ENCODE measurements around the gene BFSP1. TPM values are rescaled to one million over a fixed set of nuclear protein-coding genes. Genes with fewer than 3 reads are reported as not detected.
A peak's percentile ranks its signal among the peaks of the same experiment; 100 is the strongest.

BFSP1 gene
- total and polyA plus RNA-seq, 7 donors = 0.51 to 3.6 (median 1.2) TPM; not detected in 1

- TF ChIP-seq POLR2AphosphoS5 (IDR thresholded peaks at IDR 0.05) (no peak), EP300 (IDR thresholded peaks at IDR 0.05) (no peak), POLR2A (IDR thresholded peaks at IDR 0.05) (no peak)
- TF ChIP-seq, protein P1, sequence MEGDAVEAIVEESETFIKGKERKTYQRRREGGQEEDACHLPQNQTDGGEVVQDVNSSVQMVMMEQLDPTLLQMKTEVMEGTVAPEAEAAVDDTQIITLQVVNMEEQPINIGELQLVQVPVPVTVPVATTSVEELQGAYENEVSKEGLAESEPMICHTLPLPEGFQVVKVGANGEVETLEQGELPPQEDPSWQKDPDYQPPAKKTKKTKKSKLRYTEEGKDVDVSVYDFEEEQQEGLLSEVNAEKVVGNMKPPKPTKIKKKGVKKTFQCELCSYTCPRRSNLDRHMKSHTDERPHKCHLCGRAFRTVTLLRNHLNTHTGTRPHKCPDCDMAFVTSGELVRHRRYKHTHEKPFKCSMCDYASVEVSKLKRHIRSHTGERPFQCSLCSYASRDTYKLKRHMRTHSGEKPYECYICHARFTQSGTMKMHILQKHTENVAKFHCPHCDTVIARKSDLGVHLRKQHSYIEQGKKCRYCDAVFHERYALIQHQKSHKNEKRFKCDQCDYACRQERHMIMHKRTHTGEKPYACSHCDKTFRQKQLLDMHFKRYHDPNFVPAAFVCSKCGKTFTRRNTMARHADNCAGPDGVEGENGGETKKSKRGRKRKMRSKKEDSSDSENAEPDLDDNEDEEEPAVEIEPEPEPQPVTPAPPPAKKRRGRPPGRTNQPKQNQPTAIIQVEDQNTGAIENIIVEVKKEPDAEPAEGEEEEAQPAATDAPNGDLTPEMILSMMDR (IDR thresholded peaks at IDR 0.05) = no peak
- Histone ChIP-seq H3K9me3 (no peaks in the 10 kb centered on the region), H3K4me1 (peaks cover 0 to 55% (median 49%) of the 10 kb centered on the region in 4 donors), H3K27me3 (no peaks in the 10 kb centered on the region), H3K4me3 (no peak overlapping the region), H3K27ac (peak overlapping the region; percentile 61 to 80 (median 74)), H3K36me3 (no peaks in the 10 kb centered on the region)
- DNase-seq = no peak
- WGBS, 2 donors = 93 to 95% methylated on average over 4 of the region's 4 CpGs
- intact Hi-C loops (cut with DNase I) = no loop called here
Observed at GRCh38 chr20:17545127-17545526, 13.9 kb upstream of the BFSP1 start.

DNA sequence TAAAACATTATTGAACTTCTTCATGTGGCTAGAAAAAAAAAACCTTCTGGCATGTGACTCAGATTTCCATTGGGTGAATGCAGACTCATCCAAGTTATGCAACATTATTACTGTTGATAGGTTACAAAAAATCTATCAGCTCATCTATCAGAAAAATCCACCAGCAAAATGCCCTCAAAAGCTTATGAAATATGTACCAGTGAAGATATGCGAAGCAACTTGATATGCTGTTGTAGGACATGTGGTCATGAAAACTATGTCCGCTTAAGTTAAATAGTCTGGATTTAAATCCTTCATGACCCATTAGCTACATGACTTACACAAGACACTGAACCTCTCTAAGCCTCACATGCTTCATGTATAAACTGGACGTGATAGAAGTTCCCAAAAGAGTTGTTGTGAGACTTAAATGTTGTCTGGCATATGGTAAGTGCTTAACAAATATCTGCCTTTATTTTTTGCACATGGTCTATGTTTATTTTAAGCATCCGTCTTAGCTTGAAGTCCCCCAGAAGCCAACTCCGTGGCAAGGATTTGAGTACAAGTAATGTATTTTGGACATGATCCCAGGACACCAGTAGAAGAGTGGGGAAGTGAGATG is 12.5 kb upstream of the BFSP1 start:
- Histone ChIP-seq H3K4me3 (no peak overlapping the region), H3K9me3 (no peaks in the 10 kb centered on the region), H3K4me1 (peaks cover 0 to 68% (median 60%) of the 10 kb centered on the region in 4 donors), H3K27me3 (no peaks in the 10 kb centered on the region), H3K36me3 (no peaks in the 10 kb centered on the region), H3K27ac (peak overlapping the region; percentile 61 to 80 (median 74))
- TF ChIP-seq POLR2A (IDR thresholded peaks at IDR 0.05) (no peak), POLR2AphosphoS5 (IDR thresholded peaks at IDR 0.05) (peak in 1 of 4 donors; percentile 27)
- WGBS, 2 donors = 75 to 84% methylated on average over 5 of the region's 5 CpGs
- no peak for DNase-seq
- intact Hi-C loops (cut with DNase I) = no loop called here

GRCh38 chr20:17542993-17543412 is 11.8 kb upstream of the BFSP1 start:
- peak overlapping the region; percentile 61 to 80 (median 74) for H3K27ac ChIP-seq
- H3K4me1 ChIP-seq = peaks cover 0 to 74% (median 67%) of the 10 kb centered on the region in 4 donors
- no peak overlapping the region for H3K4me3 ChIP-seq
- 77 to 89% methylated on average over 4 of the region's 4 CpGs for WGBS, 2 donors
- H3K27me3 ChIP-seq = no peaks in the 10 kb centered on the region
- intact Hi-C loops (cut with DNase I) = no loop called here
- no peaks in the 10 kb centered on the region for H3K36me3 ChIP-seq
- H3K9me3 ChIP-seq = no peaks in the 10 kb centered on the region
- DNase-seq = no peak
- TF ChIP-seq, protein P1 (IDR thresholded peaks at IDR 0.05) = no peak
- peak; percentile 24 to 64 (median 44) for TF ChIP-seq POLR2AphosphoS5 (IDR thresholded peaks at IDR 0.05)

DNA sequence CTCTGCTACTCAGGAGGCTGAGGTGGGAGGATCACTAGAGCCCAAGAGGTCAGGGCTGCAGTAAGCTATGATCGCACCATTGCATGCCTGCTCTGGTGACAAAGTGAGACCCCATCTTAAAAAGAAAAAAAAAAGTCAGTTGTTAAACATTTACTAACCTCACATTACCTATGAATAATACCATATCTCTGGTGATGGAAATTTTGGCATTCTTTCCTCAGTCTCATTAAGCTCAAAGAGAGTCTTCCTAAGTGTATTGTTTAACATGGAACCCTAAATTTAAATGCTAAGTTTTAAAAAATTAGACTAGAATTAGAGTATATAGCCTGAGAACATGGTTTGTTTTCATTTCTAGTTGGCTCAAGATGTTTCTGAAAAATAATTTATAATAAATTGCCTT is 11.3 kb upstream of the BFSP1 start:
- Histone ChIP-seq H3K4me1 (peaks cover 0 to 80% (median 72%) of the 10 kb centered on the region in 4 donors), H3K4me3 (no peak overlapping the region), H3K36me3 (no peaks in the 10 kb centered on the region), H3K27me3 (no peaks in the 10 kb centered on the region), H3K9me3 (no peaks in the 10 kb centered on the region), H3K27ac (peak overlapping the region; percentile 61 to 80 (median 74))
- WGBS, 2 donors = 95 to 96% methylated on average over 1 of the region's 1 CpG
- TF ChIP-seq, protein P1 (IDR thresholded peaks at IDR 0.05) = no peak
- TF ChIP-seq EP300 (IDR thresholded peaks at IDR 0.05) = no peak
- TF ChIP-seq POLR2A (IDR thresholded peaks at IDR 0.05) = no peak
- no peak for TF ChIP-seq POLR2AphosphoS5 (IDR thresholded peaks at IDR 0.05)
- intact Hi-C loops (cut with DNase I) = no loop called here
- no peak for DNase-seq

DNA sequence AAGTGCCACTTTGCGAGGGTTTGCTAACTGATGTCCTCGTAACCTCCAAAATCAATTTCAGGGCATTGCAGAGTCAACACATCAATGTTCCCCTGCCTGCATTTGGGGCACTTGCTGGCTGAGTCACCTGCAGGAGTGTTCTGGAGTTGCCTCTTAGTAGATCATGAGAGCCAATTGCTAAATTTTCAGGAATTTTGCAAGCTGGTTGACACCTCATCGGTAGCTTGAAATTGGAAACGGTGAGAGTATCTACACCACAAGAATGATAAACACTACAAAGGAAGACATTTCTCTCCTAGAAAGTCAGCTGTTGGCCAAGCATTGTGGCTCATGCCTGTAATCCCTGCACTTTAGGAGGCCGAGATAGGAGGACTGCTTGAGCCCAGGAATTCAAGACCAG is 10.8 kb upstream of the BFSP1 start:
- peaks cover 0 to 85% (median 77%) of the 10 kb centered on the region in 4 donors for H3K4me1 ChIP-seq

More for the DNA sequence above, 10.8 kb upstream of the BFSP1 start:
- H3K36me3 ChIP-seq = no peaks in the 10 kb centered on the region
- intact Hi-C loops (cut with DNase I) = no loop called here
- no peak for TF ChIP-seq EP300 (IDR thresholded peaks at IDR 0.05)
- TF ChIP-seq POLR2AphosphoS5 (IDR thresholded peaks at IDR 0.05) = peak in 1 of 4 donors; percentile 31
- no peak for TF ChIP-seq POLR2A (IDR thresholded peaks at IDR 0.05)
- TF ChIP-seq, protein P1 (IDR thresholded peaks at IDR 0.05) = no peak
- H3K27ac ChIP-seq = peak overlapping the region; percentile 61 to 80 (median 74)
- no peaks in the 10 kb centered on the region for H3K27me3 ChIP-seq
- H3K9me3 ChIP-seq = no peaks in the 10 kb centered on the region
- no peak overlapping the region for H3K4me3 ChIP-seq
- WGBS, 2 donors = 85 to 90% methylated on average over 5 of the region's 5 CpGs
- DNase-seq = no peak

Data from sigmoid colon (tissue), 7 donors.